Right lobe of liver (tissue), 6 donors: Measurements from ENCODE around the gene RAMAC. TPM values are rescaled to one million over a fixed set of nuclear protein-coding genes. Genes with fewer than 3 reads are reported as not detected.

ENCODE experiments used
- ATAC-seq, 4 donors: fragments of 200-7000 bp; cut with Tn5 transposase; one replicate each; pipeline ENCODE4 v1.9.1; 2020; ENCODE audit warnings: mild to moderate bottlenecking in 4 of 4, moderate library complexity in 4 of 4
- DNase-seq, 3 donors: peaks; one replicate each; pipeline ENCODE4 v3.0.0-alpha.2; 2020
- H3K27ac ChIP-seq, 3 donors: fragments of 200-600 bp; one replicate each; pipeline ENCODE4 v1.8.0; 2022
- H3K27me3 ChIP-seq, 2 donors: fragments of 200-600 bp; one replicate each; pipeline ENCODE4 v1.8.0; 2022
- H3K36me3 ChIP-seq, 4 donors: fragments of 200-600 bp; sonication (generic) in 1 of 4; one replicate each; pipeline versions ENCODE4 v1.5.1 to v1.8.0; 2017 to 2022; ENCODE audit warnings: control low read depth in 1 of 4
- H3K4me1 ChIP-seq, 4 donors: fragments of 200-600 bp; sonication (generic) in 1 of 4; one replicate each; pipeline versions ENCODE4 v1.5.1 to v1.8.0; 2017 to 2022; ENCODE audit warnings: control low read depth in 1 of 4
- H3K4me3 ChIP-seq, 3 donors: fragments of 200-600 bp; one replicate each; pipeline ENCODE4 v1.8.0; 2022
- H3K9me3 ChIP-seq, 4 donors: fragments of 200-600 bp; sonication (generic) in 1 of 4; one replicate each; pipeline versions ENCODE4 v1.5.1 to v1.8.0; 2017 to 2022; ENCODE audit warnings: control low read depth in 1 of 4
- CTCF ChIP-seq, 4 donors: fragments of 200-600 bp in 3 of 4; fragments of 450-650 bp in 1 of 4; IDR thresholded peaks; one replicate each; pipeline versions ENCODE4 v1.5.1 to v1.8.0; 2016 to 2022; ENCODE audit warnings: antibody characterized with exemption in 4 of 4, mild to moderate bottlenecking in 2 of 4
- POLR2A ChIP-seq: fragments of 450-650 bp; IDR thresholded peaks from one replicate; pipeline ENCODE4 v1.6.1; 2017; ENCODE audit warnings: antibody characterized with exemption, mild to moderate bottlenecking
- WGBS: methylation state at CpG from one replicate; pipeline ENCODE4 v1.1.6; 2018; ENCODE audit warnings: low coverage, low lambda C conversion rate; ENCODE audit not compliant: insufficient coverage; ENCODE audit errors: missing lambda C conversion rate; 5-methylcytosine and 5-hydroxymethylcytosine counted together
- intact Hi-C, 2 donors: fragments of 100-400 bp; cut with DNase I; formaldehyde crosslinking; loops; one replicate each; pipeline versions ENCODE4 v1.11.2 to v1.14.1; 2022
- total RNA-seq, 6 experiments: library from RNA; depleted of rRNA in 2 of 6; stranded (reverse); fragments of >200 nt in 2 of 6; fragmentation: NEBNext Ultra II Directional in 3 of 6; extraction: Animal tissue kit (Norgen Biotek cat#: 25700) in 3 of 6; gene quantifications; one replicate each; pipeline versions ENCODE4 v1.1.0 to v1.2.4, GENCODE V29; 2016 to 2023
- donor health status: DM: no; HTN: yes; CAD: no.
- donor health status: DM: no; HTN: no; CAD: no.
- donor health status: DM: no; HTN: no; CAD: no.
- donor health status: DM: no; HTN: yes; CAD: no.
- donor health status: DM: no; HTN: yes; CAD: no.

RAMAC gene
- total RNA-seq, 6 experiments from 2014 or later, result 8.1 to 13.5 (median 11.5) TPM

GRCh38 chr15:82952158-82953081, 33.6 kb upstream of the RAMAC start, which contains the start of gene HOMER2:
TSS of gene HOMER2 (minus strand) at chr15:82952720. CDS start at chr15:82952535, 185 bp downstream.
- under 1% methylated on average over 44 of the region's 119 CpGs for WGBS
- no peaks in the 10 kb centered on the region for H3K27me3 ChIP-seq
- H3K27ac ChIP-seq, result peak within 1 kb of the TSS in 2 of 3 donors; percentile 70 to 74
- H3K4me3 ChIP-seq, result peak within 1 kb of the TSS; percentile 59 to 67 (median 62)
- H3K36me3 ChIP-seq, result no peaks in the 10 kb centered on the region
- intact Hi-C loops, result no loop called here
- H3K4me1 ChIP-seq, result peaks cover 0 to 12% (median 0%) of the 10 kb centered on the region in 4 donors
- ATAC-seq (peak; percentile 71 to 83 (median 76)), DNase-seq (peak; percentile 60 to 76 (median 67))
- TF ChIP-seq POLR2A, result peak; percentile 60
- peak in 2 of 4 donors; percentile 9 to 27 for TF ChIP-seq CTCF (IDR thresholded peaks at IDR 0.05)
- no peaks in the 10 kb centered on the region for H3K9me3 ChIP-seq

GRCh38 chr15:82958638-82959037, 27.4 kb upstream of the RAMAC start:
- WGBS, result no CpG with 5 or more reads among the region's 1 CpG
- H3K4me3 ChIP-seq, result no peak overlapping the region
- H3K27ac ChIP-seq, result no peak overlapping the region
- H3K27me3 ChIP-seq, result no peaks in the 10 kb centered on the region
- peak in 1 of 3 donors; percentile 50 for DNase-seq
- intact Hi-C loops, result no loop called here
- peak; percentile 60 to 81 (median 73) for ATAC-seq
- peaks cover 0 to 6% (median 0%) of the 10 kb centered on the region in 4 donors for H3K4me1 ChIP-seq
- no peak for TF ChIP-seq CTCF (IDR thresholded peaks at IDR 0.05)
- no peak for TF ChIP-seq POLR2A
- H3K36me3 ChIP-seq, result no peaks in the 10 kb centered on the region
- H3K9me3 ChIP-seq, result no peaks in the 10 kb centered on the region

- intact Hi-C loops, result no loop called here
- no peak overlapping the region for H3K27ac ChIP-seq
- 100% methylated on average over 2 of the region's 5 CpGs for WGBS
Measured at GRCh38 chr15:82959423-82959822, 26.6 kb upstream of the RAMAC start.

GRCh38 chr15:82960766-82961165, 25.2 kb upstream of the RAMAC start:
- ATAC-seq (no peak), DNase-seq (no peak)
- intact Hi-C loops, result no loop called here
- Histone ChIP-seq H3K36me3 (no peaks in the 10 kb centered on the region), H3K4me1 (peaks cover 0 to 6% (median 0%) of the 10 kb centered on the region in 4 donors), H3K27ac (no peak overlapping the region), H3K27me3 (no peaks in the 10 kb centered on the region), H3K9me3 (no peaks in the 10 kb centered on the region), H3K4me3 (no peak overlapping the region)
- TF ChIP-seq POLR2A, result no peak
- no peak for TF ChIP-seq CTCF (IDR thresholded peaks at IDR 0.05)
- 73% methylated on average over 2 of the region's 3 CpGs for WGBS

More at GRCh38 chr15:82959423-82959822, 26.6 kb upstream of the RAMAC start:
- H3K4me3 ChIP-seq, result no peak overlapping the region
- H3K27me3 ChIP-seq, result no peaks in the 10 kb centered on the region
- no peaks in the 10 kb centered on the region for H3K9me3 ChIP-seq
- ATAC-seq, result no peak
- no peak for DNase-seq
- peaks cover 0 to 6% (median 0%) of the 10 kb centered on the region in 4 donors for H3K4me1 ChIP-seq
- no peaks in the 10 kb centered on the region for H3K36me3 ChIP-seq
- TF ChIP-seq CTCF (IDR thresholded peaks at IDR 0.05) (no peak), POLR2A (no peak)
